ENCODE results near the gene CNPY3. TPM values are rescaled to one million over a fixed set of nuclear protein-coding genes. Genes with fewer than 3 reads are reported as not detected.

The CNPY3 gene
- total RNA-seq, 1 experiment from 2014 or later, result 56.0 TPM

DNA sequence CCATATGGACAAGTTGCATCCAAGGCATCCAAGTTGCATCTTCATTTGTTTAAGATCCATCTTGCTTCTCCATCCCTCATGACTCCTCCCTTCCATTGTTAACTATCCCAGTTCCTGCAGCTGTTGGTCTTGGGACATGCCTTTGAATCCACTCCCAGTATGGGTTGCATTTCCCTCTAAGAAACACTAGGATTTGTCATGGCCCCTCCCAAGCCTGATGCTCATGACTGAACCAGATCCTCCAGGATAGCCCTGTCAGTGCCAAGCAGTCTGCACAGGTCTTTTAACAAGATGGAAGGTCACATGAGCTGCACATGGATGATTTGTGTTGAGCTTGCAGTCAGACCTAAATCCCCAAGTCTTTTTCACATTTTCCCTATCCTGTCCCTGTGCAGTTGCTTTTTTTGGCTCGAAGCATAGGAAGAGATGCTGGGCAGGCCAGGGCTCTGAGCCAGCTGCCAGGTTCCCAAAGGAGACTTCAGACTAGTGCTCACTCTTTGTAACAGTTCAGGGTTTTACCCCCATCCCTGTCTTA is 59.3 kb downstream of the CNPY3 start:
- Histone ChIP-seq H3K79me1 (ENCODE audit: insufficient read depth, low read depth, low read length, poor library complexity, severe bottlenecking) (peaks cover 4% of the 10 kb centered on the region), H4K20me1 (ENCODE audit: control insufficient read depth, insufficient read depth, insufficient read length) (no peaks in the 10 kb centered on the region), H3T11ph (ENCODE audit: low read length) (no peak overlapping the region), H3K4me2 (ENCODE audit: insufficient read depth, insufficient read length, low read length) (no peak overlapping the region), H4K5ac (ENCODE audit: insufficient read length, low read depth, low read length) (no peak overlapping the region), H3K56ac (ENCODE audit: insufficient read length, low read depth, low read length) (no peak overlapping the region), H3K4ac (ENCODE audit: low read depth, low read length) (no peak overlapping the region), H2BK20ac (ENCODE audit: low read depth, low read length, poor library complexity, severe bottlenecking) (no peak overlapping the region), H3K27me3 (ENCODE audit: insufficient read depth, low read length) (no peaks in the 10 kb centered on the region), H3K14ac (ENCODE audit: insufficient read depth, low read length) (no peak overlapping the region), H4K8ac (replicated peaks; ENCODE audit: insufficient read length, low read depth, low read length) (no peak overlapping the region), H3K9me3 (ENCODE audit: control insufficient read depth, low read depth, low read length) (no peaks in the 10 kb centered on the region), H2AK5ac (ENCODE audit: insufficient read length, low read length) (no peak overlapping the region), H2BK120ac (ENCODE audit: low read depth, low read length, poor library complexity, severe bottlenecking) (no peak overlapping the region), H3K18ac (ENCODE audit: insufficient read length, low read depth, low read length) (no peak overlapping the region), H2AFZ (ENCODE audit: low read length) (no peak overlapping the region), H2BK5ac (ENCODE audit: insufficient read length, low read length) (no peak overlapping the region), H2BK12ac (ENCODE audit: insufficient read length, low read depth, low read length) (no peak overlapping the region), H3K23ac (ENCODE audit: insufficient read length, low read depth, low read length) (no peak overlapping the region), H2BK15ac (ENCODE audit: low read depth, low read length) (no peak overlapping the region), H3K9ac (ENCODE audit: extremely low read depth, insufficient read length, low read length) (no peak overlapping the region), H3K27ac (ENCODE audit: insufficient read length, low read depth, low read length) (no peak overlapping the region), H4K91ac (ENCODE audit: insufficient read length, low read depth, low read length) (no peak overlapping the region), H3K23me2 (ENCODE audit: insufficient read length, low read depth, low read length, poor library complexity, severe bottlenecking) (peaks cover 6% of the 10 kb centered on the region), H3K79me2 (ENCODE audit: insufficient read depth, low read length) (no peaks in the 10 kb centered on the region; the same call in 1 of the 2 replicates), H3K4me1 (ENCODE audit: insufficient read depth, low read length) (no peaks in the 10 kb centered on the region)
- H3K27ac Mint-ChIP-seq, result peak overlapping the region in 1 of 3 experiments; percentile 14; a peak in 1 of 7 replicates
- no peak for DNase-seq
- no CpG with 5 or more reads among the region's 1 CpG for WGBS (ENCODE audit: extremely low coverage, insufficient read length, low lambda C conversion rate)
- H3K27me3 Mint-ChIP-seq (ENCODE audit: low read depth), result no peaks in the 10 kb centered on the region; the same call in 1 of the 2 replicates
- H3K4me3 Mint-ChIP-seq, result no peak overlapping the region
- TF ChIP-seq, protein P1, sequence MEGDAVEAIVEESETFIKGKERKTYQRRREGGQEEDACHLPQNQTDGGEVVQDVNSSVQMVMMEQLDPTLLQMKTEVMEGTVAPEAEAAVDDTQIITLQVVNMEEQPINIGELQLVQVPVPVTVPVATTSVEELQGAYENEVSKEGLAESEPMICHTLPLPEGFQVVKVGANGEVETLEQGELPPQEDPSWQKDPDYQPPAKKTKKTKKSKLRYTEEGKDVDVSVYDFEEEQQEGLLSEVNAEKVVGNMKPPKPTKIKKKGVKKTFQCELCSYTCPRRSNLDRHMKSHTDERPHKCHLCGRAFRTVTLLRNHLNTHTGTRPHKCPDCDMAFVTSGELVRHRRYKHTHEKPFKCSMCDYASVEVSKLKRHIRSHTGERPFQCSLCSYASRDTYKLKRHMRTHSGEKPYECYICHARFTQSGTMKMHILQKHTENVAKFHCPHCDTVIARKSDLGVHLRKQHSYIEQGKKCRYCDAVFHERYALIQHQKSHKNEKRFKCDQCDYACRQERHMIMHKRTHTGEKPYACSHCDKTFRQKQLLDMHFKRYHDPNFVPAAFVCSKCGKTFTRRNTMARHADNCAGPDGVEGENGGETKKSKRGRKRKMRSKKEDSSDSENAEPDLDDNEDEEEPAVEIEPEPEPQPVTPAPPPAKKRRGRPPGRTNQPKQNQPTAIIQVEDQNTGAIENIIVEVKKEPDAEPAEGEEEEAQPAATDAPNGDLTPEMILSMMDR (conservative IDR thresholded peaks at IDR 0.05), result no peak
- no peaks in the 10 kb centered on the region for H3K9me3 Mint-ChIP-seq
- peaks cover 13 to 44% (median 29%) of the 10 kb centered on the region in 3 experiments for H3K36me3 Mint-ChIP-seq (ENCODE audit: insufficient read depth in 1 of 3, low read depth in 3 of 3)
- peaks cover 20 to 27% of the 10 kb centered on the region in 2 experiments for H3K4me1 Mint-ChIP-seq

Other genes starting within 250 kb of the CNPY3 start
- gene PRPH2, start 206.9 kb upstream of the CNPY3 start, total RNA-seq (2021), result 0.31 and 0.39 TPM in 2 replicates
- gene TBCC, start 183.4 kb upstream of the CNPY3 start, total RNA-seq (2021), result 25.6 and 30.2 TPM in 2 replicates
- gene BICRAL, start 147.4 kb upstream of the CNPY3 start, total RNA-seq (2021), result 9.7 and 9.8 TPM in 2 replicates
- 126 and 130 TPM in 2 replicates for gene RPL7L1, start 49.9 kb upstream of the CNPY3 start, total RNA-seq (2021)
- not detected in 2 replicates for gene PTCRA, start 13.4 kb upstream of the CNPY3 start, total RNA-seq (2021)
- 1.1 TPM in 2 replicates for gene GNMT, start 31.3 kb downstream of the CNPY3 start, total RNA-seq (2021)
- 15.5 and 15.6 TPM in 2 replicates for gene PEX6, start 49.7 kb downstream of the CNPY3 start, total RNA-seq (2021)
- 53.5 and 57.7 TPM in 2 replicates for gene PPP2R5D, start 55.1 kb downstream of the CNPY3 start, total RNA-seq (2021)
- 105 and 113 TPM in 2 replicates for gene MEA1, start 84.5 kb downstream of the CNPY3 start, total RNA-seq (2021)
- 146 TPM in 2 replicates for gene KLHDC3, start 84.8 kb downstream of the CNPY3 start, total RNA-seq (2021)
- 117 and 121 TPM in 2 replicates for gene RRP36, start 92.1 kb downstream of the CNPY3 start, total RNA-seq (2021)
- gene CUL7, start 124.4 kb downstream of the CNPY3 start, total RNA-seq (2021), result 23.5 and 24.5 TPM in 2 replicates
- gene MRPL2, start 130.0 kb downstream of the CNPY3 start, total RNA-seq (2021), result 71.9 and 74.4 TPM in 2 replicates
- 29.7 TPM in 2 replicates for gene KLC4, start 130.2 kb downstream of the CNPY3 start, total RNA-seq (2021)
- gene PTK7, start 146.8 kb downstream of the CNPY3 start, total RNA-seq (2021), result 126 and 128 TPM in 2 replicates
- 57.5 and 59.7 TPM in 2 replicates for gene SRF, start 241.8 kb downstream of the CNPY3 start, total RNA-seq (2021)

Data from H9 (cell line).